Transverse colon (tissue), 3 donors: ENCODE measurements around the gene PIGN.

Experiments
- CTCF ChIP-seq, 5 experiments: fragments of 200-600 bp in 3 of 5; fragments of 450-650 bp in 2 of 5; sonication (generic) in 3 of 5; IDR thresholded peaks; 1 replicate in 2 of 5; 2 replicates in 3 of 5; pipeline ENCODE4 v1.5.1; 2016 to 2017; ENCODE audit warnings: antibody characterized with exemption in 5 of 5, inconsistent platforms in 3 of 5, mild to moderate bottlenecking in 2 of 5, moderate library complexity in 1 of 5
- EP300 ChIP-seq: sonication (generic); formaldehyde crosslinking; IDR thresholded peaks from one replicate; pipeline ENCODE4 v1.6.1; 2017; ENCODE audit warnings: antibody characterized with exemption, low read depth
- POLR2A ChIP-seq: fragments of 450-650 bp; IDR thresholded peaks from one replicate; pipeline ENCODE4 v1.6.1; 2016; ENCODE audit warnings: antibody characterized with exemption, mild to moderate bottlenecking, moderate library complexity

- TF ChIP-seq CTCF (IDR thresholded peaks at IDR 0.05) (no peak), POLR2A (no peak), EP300 (no peak)
Observed at GRCh38 chr18:61992285-61992684, 194.6 kb downstream of the PIGN start.
